Activated CD8-positive, alpha-beta memory T cell treated with anti-CD3 and anti-CD28 coated beads for 4 hours (primary cell): ENCODE measurements around the gene RPL5.
"Not testable (repeated sequence)": the region's sequence is repeated elsewhere in the genome, so short reads cannot be mapped to it uniquely, and the experiment has no call there.

Source experiments
- DNase-seq, 2 donors: peaks; one replicate each; pipeline ENCODE4 v3.0.0-alpha.2; 2020; ENCODE audit warnings: low read depth in 2 of 2

The RPL5 gene

DNA sequence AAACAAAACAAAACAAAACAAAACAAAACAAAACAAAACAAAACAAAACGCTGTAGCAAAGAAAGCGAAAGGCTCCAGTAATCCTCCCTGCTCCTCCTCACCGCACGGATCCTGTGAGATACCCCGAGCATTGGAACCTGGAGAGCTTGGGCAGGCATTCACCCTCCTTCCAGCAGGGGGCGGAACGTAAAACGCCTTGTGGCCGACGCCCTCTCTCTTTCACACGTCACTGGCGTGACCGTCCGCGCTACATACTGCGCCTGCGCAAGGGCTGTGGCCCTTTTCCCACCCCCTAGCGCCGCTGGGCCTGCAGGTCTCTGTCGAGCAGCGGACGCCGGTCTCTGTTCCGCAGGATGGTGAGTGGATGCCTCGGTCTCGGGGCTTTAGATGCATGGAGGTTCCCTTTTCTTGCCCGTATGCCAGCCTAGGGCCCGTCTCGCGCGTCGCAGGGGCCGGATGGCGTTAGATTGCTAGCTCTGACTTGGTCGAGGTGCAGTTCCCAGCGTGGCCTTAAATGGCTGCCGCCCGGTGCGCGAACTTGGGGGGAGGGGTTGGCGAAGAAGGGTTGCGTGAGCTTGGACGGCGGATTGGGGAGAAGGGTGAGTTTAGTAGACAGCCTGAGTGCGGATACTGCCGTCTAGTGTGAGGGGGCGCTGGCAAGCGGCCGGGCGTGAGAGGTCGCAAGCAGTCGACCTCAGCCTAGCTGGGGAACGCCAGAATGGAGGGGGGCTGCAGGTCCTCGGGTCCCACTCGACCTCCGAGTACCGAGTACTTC is at the start of gene RPL5:
TSS of gene RPL5 (plus strand) at position 279 of the 775 bp plus-strand sequence. CDS start at position 354, 75 bp downstream.
- peak; percentile 94 to 95 for DNase-seq

DNA sequence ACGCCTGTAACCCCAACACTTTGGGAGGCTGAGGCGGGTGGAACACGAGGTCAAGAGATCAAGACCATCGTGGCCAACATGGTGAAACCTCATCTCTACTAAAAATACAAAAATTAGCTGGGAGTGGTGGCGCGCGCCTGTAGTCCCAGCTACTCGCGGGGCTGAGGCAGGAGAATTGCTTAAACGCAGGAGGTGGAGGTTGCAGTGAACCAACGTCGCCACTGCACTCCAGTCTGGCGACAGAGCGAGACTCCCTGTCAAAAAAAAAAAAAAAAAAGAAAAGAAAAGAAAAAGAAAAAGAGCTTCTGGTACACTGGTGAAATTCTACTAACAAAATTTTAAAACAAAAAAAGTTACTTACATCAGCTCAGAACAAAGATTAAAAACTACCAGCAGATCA is 48.3 kb upstream of the RPL5 start:
- not testable (repeated sequence) for DNase-seq

- no peak for DNase-seq
These were observed 47.7 kb upstream of the RPL5 start for GRCh38 chr1:92784021-92784638.

DNA sequence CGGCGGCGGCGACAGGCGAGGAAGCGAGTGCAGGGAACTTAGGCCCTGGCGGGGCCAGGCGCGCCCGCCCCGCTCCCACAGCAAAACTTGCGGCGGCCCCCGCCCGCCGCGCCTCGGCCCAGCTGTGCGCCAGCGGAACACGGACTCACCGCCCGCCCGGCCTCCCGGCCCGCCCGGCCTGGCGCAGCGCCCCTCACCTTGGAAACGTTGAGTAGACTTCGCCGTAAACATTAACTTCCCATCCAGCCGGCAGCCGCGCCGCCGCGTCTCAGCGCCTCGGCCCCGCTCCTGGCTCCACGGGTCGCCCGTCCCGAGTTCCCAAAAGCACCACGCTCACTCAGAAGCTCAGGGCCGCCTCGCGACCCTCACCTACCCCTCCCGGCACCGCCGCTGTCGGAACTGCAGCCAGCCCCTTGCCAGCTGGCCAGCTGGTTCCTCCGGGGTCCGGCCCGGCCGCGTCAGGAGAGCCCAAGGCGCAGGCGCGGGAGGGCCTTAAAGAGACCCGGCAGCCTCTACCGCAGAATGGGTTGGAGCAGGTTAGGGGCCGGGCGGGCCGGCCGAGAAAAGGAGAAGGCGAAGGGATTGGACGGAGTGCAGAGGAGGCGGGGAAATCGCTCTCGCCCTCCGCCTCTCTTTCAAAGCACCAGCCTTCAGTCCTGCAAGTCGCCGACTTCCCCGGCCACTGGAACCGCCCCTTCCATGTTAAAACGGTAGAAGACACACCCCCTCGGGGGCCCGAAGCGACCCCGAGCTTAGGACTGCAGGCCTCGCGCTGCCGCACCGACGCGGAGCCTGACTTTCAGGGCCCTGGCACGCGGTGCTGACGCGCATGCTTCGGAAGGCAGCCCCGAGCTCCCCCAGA is 47.0 kb upstream of the RPL5 start, which contains the start of gene EVI5:
TSS of gene EVI5 (minus strand) at position 470 of the 862 bp plus-strand sequence. CDS start 48,562 bp downstream, outside the sequence.
- DNase-seq: peak in 1 of 2 donors; percentile 13

DNA sequence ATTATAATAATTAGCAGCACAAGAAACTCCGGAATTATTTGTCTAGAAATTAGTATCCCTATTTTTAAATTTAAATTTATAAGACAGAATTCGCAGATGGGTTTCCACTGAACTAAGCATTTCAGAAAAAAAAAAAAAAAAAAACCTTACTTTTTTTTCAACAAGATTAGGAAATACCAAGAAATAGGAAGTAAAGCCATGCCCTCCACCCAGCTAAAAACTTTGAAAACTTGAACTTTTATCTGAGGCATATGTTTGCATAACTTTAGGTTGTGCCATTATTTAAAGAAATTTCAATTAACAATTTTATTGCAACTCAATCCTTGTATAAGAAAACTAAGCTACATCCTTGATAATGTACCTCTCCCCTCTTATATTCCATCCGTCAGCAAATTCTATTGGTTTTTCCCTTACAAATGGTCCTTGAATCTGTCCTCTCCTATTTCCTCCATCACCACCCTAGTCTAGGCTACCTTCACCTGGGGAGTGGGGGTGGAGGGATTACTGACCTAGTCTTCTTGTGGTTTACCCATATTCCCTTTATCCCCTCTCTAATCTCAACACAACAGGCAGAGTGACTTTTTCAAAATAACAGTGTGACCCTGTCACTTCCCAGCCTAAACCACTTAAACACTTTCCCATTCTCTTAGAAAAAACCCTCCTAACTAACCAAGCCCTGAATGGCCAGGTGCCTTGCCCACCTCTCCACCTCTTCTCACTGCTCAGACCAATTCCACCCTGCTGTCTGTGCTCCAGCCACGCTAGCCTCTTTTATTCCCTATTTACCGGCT is 45.5 kb upstream of the RPL5 start:
- no peak for DNase-seq

DNA sequence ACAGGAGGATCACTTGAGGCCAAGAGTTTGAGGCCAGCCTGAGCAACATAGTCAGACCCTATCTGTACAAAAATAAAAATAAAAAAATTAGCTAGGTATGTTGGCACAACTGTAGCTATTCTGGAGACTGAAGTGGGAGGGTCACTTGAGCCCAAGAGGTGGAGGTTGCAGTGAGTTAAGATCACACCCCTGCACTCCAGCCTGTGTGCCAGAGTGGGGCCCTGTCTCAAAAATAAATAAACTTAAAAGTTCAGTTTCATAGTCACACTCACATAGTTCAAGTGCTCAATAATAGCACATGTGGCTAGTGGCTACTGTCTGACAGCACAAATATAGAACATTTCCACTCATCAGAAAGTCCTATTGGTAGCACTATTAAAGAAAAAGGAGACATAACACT is 41.8 kb upstream of the RPL5 start:
- DNase-seq: no peak

GRCh38 chr1:92790867-92791266 is 41.0 kb upstream of the RPL5 start:
- DNase-seq: no peak

DNA sequence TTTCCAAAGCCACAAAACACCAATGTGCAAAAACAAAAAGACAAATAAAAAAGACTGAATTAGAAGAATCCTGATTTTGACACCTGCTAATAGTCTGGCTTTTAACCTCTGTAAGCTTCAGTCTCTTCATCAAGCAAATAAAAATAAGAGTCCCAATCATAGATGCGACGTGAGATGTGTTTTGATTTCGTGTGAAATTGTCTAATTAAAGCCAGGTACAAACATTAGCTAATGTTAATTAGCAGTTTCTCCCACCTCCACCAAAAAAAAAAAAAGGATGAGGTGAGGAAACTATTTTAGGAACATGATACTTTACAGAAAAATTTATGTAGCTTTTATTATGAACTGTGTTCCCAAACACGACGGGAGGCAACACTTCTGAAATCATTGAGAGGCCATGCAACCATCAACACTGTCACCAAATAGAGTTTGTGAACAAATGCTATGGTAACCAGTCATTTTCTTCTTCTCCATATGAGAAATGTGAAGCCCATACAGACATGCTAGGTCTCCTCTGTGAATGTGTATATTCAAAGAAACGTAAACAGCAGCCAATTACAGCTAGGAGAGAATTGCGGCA is 40.3 kb upstream of the RPL5 start:
- DNase-seq: no peak

- DNase-seq: no peak
These were observed 39.5 kb upstream of the RPL5 start for GRCh38 chr1:92792340-92792782.

DNA sequence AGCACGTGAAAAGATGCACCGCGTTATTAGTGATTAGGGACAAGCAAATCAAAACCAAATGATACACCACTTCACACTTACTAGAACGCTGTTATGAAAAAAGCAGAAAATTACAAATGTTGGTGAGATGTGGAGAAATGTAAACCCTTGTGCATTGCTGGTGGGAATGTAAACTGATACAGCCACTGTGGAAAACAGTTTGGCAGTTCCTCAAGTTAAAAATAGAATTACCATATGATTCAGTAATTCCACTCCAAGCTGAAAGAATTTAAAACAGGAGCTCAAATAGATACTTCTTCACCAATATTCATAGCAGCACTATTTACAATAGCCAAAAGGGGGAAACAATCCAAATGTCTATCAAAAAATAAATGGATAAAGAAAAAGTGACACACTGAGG is 36.7 kb upstream of the RPL5 start:
- DNase-seq: no peak

GRCh38 chr1:92797297-92797696 is 34.5 kb upstream of the RPL5 start:
- DNase-seq: no peak

DNA sequence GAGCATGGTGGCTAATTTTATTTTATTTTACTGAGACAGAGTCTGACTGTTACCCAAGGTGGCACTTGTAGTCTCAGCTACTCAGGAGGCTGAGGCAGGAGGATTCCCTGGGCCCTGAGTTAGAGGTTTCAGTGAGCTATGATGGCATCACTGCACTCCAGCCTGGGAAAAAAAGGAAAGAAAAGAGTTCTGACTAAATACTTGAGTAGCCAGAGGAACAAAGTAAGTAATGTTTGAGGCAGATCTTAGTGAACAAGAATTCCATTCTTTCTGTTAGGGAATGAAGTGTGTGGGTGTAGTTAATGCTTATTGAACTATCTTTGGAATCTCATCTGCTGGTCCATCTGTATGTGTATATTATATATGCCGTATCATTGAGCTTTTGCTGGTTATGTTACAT is 33.9 kb upstream of the RPL5 start:
- no peak for DNase-seq

GRCh38 chr1:92803140-92803887 is 28.5 kb upstream of the RPL5 start:
- no peak for DNase-seq

- no peak for DNase-seq
These were observed 27.1 kb upstream of the RPL5 start for GRCh38 chr1:92804721-92805201.

- DNase-seq: no peak
These were observed 26.6 kb upstream of the RPL5 start for GRCh38 chr1:92805216-92805615.

DNA sequence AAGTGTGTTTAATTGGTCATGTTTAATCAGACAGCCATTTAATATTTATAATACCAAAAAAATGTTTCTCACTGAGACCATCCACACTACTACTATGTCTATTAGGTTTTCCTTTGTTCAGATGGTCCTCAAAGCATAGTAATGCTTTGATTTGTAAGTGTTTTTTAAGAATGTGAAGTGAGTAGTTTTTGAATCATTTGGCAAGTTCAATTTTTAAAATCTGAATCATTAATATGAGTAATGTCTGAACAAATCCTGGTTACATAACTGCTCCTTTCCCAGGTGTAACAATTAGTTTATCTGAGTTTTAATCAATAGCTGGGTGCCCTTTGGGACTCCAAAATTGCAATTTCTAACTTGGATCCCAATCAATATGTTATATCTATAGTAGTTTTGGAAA is 23.5 kb upstream of the RPL5 start:
- DNase-seq: no peak

DNA sequence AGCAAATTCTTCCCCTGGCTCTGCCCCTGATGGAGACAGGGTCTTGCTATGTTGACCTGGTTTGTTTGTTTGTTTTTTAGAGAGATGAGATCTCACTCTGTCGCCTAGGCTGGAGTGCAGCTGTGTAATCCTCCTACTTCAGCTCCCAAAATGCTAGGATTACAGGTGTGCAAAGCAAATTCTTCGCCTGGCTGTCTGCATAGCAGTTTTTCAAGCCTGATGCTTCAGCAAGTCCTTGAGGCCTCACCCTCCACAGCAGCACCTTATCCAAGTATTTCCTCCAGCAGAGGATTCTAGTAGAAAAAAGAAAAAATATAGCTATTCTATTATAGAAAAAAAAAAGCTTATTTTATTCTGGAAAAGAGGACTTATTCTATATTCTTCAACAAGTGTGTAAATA is 15.1 kb upstream of the RPL5 start:
- no peak for DNase-seq

GRCh38 chr1:92817137-92817697 is 14.6 kb upstream of the RPL5 start:
- no peak for DNase-seq

DNA sequence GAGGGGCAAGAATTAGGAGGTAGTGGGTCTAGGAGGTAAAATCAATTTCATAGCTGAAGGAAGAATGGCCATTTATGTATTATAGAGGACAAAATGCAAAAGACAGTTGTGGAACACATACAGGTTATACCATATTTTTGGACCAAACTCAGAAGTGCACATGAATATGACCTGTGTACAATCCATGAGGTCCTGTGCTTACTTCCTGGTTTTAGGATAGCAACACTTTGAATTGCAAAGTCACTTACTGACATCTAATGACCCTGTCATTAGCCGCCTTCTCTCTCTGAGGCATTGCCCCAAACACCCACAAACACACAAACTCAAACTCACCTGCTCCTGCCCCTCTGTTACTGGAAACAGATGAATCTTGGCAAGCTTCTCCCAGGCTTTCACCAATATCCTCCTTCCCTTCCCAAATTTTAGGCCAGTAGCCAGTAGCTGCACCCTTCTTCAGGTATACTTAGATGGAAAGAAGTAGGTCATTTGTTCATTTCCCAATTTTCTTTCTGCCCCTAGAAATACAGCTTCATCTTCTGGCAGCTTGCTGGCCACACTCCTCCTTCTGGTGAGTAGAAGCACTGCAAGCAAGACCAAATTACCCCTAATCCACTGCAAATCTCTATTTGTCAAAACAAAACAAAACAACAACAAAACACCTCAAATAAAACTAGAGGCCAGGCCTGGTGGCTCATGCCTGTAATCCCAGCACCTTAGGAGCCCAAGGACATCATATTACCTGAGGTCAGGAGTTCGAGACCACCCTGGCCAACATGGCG is 13.7 kb upstream of the RPL5 start:
- no peak for DNase-seq
